A673 (cell line): ENCODE measurements around the gene TSGA10IP.

ENCODE experiments used
- CTCF ChIP-seq: fragments of 300-800, 200-600 bp; sonication (generic); conservative IDR thresholded peaks from 2 replicates; pipeline ENCODE4 v1.5.1; 2017; ENCODE audit warnings: low read depth, mild to moderate bottlenecking, antibody characterized with exemption, low read length, moderate library complexity, mixed read lengths
- EZH2 ChIP-seq: fragments of 200-600 bp; sonication (generic); IDR thresholded peaks from 2 replicates; pipeline ENCODE4 v1.6.1; 2017; ENCODE audit warnings: borderline replicate concordance, low read depth, mild to moderate bottlenecking, mixed read lengths, antibody characterized with exemption, low read length; ENCODE audit not compliant: poor library complexity, severe bottlenecking

GRCh38 chr11:65960824-65961266 is 15.6 kb downstream of the TSGA10IP start:
- TF ChIP-seq CTCF = no peak
- TF ChIP-seq EZH2 = no peak
